Measurements from ENCODE around the gene CAPN1. TPM values are rescaled to one million over a fixed set of nuclear protein-coding genes. Genes with fewer than 3 reads are reported as not detected.

The CAPN1 gene
- total and polyA plus RNA-seq, 2 of the 13 experiments (the other 11 are each of a cell fraction or from before 2014, with no cell fraction given), result 57.3 to 82.6 TPM

DNA sequence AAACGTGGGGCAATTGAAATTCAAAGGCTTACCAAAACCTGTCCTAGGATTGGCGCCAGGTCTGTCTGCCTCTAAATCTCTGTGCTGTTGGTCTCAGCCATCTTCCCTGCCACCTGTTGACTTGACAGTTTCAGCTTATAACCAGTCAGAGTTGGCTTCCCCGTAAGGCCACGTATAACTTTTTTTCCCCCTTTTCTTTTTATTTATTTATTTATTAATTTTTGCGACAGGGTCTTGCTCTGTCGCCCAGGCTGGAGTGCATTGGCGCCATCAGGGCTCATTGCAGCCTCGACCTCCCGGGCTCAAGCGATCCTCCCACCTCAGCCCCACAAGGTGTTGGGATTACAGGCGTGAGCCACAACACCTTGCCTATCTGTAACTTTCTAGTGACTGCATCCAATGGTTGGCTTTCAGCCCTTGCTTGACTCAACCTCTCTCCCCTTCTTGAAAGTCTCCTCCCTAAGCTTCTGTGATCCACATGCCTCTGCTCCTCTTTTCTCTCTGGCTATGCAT, 46.0 kb upstream of the CAPN1 start (continued):
- TF ChIP-seq ARID5B (CRISPR knock-in tag; IDR thresholded peaks at IDR 0.05) (no peak), MAF1 (CRISPR knock-in tag; IDR thresholded peaks at IDR 0.05; ENCODE audit: borderline replicate concordance) (no peak), CCDC6 (CRISPR knock-in tag; IDR thresholded peaks at IDR 0.05) (no peak), PHF20 (CRISPR knock-in tag; IDR thresholded peaks at IDR 0.05) (0 out of 2 replicates have a peak, but pooled peaks have one; percentile 21), ZNF678 (CRISPR knock-in tag; IDR thresholded peaks at IDR 0.05) (no peak), CENPX (CRISPR knock-in tag; IDR thresholded peaks at IDR 0.05) (no peak), REPIN1 (CRISPR knock-in tag; IDR thresholded peaks at IDR 0.05; ENCODE audit: borderline replicate concordance, low read depth) (0 out of 2 replicates have a peak, but pooled peaks have one; percentile 10), SRSF1 (optimal IDR thresholded peaks at IDR 0.05; ENCODE audit: low read depth, low read length) (no peak), ELF3 (CRISPR knock-in tag; IDR thresholded peaks at IDR 0.05) (no peak), ZNF431 (CRISPR knock-in tag; IDR thresholded peaks at IDR 0.05; ENCODE audit: borderline replicate concordance, low read depth) (0 out of 2 replicates have a peak, but pooled peaks have one; percentile 8)
